BLaER1 treated with 17β-estradiol and CSF1 and Interleukin-3, amounts not matched to agents 10 nM and 100 nM (cell line): ENCODE results near the gene RNU6-7.
A peak's percentile ranks its signal among the peaks of the same experiment; 100 is the strongest.

Experiments
- H3K27ac ChIP-seq, 11 experiments: shearing (Covaris generic); formaldehyde crosslinking; 2 replicates each; pipeline ENCODE4 v1.8.1; 2022
- H3K27me3 ChIP-seq, 11 experiments: shearing (Covaris generic); formaldehyde crosslinking; 2 replicates each; pipeline ENCODE4 v1.8.1; 2022
- H3K36me3 ChIP-seq, 11 experiments: shearing (Covaris generic); formaldehyde crosslinking; 2 replicates each; pipeline ENCODE4 v1.8.1; 2022
- H3K4me1 ChIP-seq, 10 experiments: shearing (Covaris generic); formaldehyde crosslinking; 2 replicates each; pipeline ENCODE4 v1.8.1; 2022
- H3K4me2 ChIP-seq, 11 experiments: shearing (Covaris generic); formaldehyde crosslinking; 2 replicates each; pipeline ENCODE4 v1.8.1; 2022
- H3K4me3 ChIP-seq, 10 experiments: shearing (Covaris generic); formaldehyde crosslinking; 2 replicates each; pipeline ENCODE4 v1.8.1; 2022
- H3K9ac ChIP-seq, 11 experiments: shearing (Covaris generic); formaldehyde crosslinking; 2 replicates each; pipeline ENCODE4 v1.8.1; 2022
- H3K9me3 ChIP-seq, 11 experiments: shearing (Covaris generic); formaldehyde crosslinking; replicated peaks in 1 of 11; 2 replicates each; pipeline ENCODE4 v1.8.1; 2022
- H4K20me1 ChIP-seq, 11 experiments: shearing (Covaris generic); formaldehyde crosslinking; 2 replicates each; pipeline ENCODE4 v1.8.1; 2022
- Cebpa-rat ChIP-seq, 11 experiments: shearing (Covaris generic); IDR thresholded peaks; 2 replicates each; pipeline ENCODE4 v1.8.1; 2022

RNU6-7 gene

DNA sequence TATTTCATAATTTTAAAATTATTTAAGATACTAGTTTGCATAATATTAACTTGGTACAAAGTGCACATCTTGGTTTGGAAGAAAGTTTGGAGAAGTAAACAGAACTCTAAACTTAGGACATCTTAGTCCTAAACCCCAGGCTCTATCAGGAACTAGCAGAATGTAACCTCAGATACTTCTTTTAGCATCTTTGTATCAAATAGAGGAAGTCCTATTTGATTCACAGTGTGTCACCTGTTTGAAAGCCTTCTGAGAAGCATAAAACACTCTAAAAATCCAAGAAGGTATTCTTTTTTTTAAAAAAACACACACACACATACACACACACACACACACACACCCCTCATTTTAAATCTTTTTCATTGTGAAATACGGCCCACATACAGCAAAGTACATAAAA, 12.0 kb upstream of the RNU6-7 start:
- no peak overlapping the region for H3K4me3 ChIP-seq
- TF ChIP-seq Cebpa-rat (IDR thresholded peaks at IDR 0.05) = no peak
- H3K36me3 ChIP-seq = no peaks in the 10 kb centered on the region
- peak overlapping the region in 2 of 11 experiments; percentile 69 to 72; a peak in 5 of 22 replicates for H3K4me2 ChIP-seq
- no peaks in the 10 kb centered on the region for H3K27me3 ChIP-seq
- H4K20me1 ChIP-seq = no peaks in the 10 kb centered on the region
- peaks cover 0 to 28% (median 3%) of the 10 kb centered on the region in 10 experiments; a peak in 9 of 20 replicates for H3K4me1 ChIP-seq
- H3K9ac ChIP-seq = no peak overlapping the region
- H3K9me3 ChIP-seq = peaks cover 10 to 17% (median 14%) of the 10 kb centered on the region in 11 experiments
- no peak overlapping the region for H3K27ac ChIP-seq

- Histone ChIP-seq H3K9ac (0 out of 22 replicates have a peak overlapping the region, but pooled peaks of 1 of the 11 experiments have one; percentile 15), H3K27me3 (no peaks in the 10 kb centered on the region), H3K27ac (peak overlapping the region in 2 of 11 experiments; percentile 16 to 33; a peak in 3 of 22 replicates), H3K9me3 (peaks cover 1 to 8% (median 5%) of the 10 kb centered on the region in 11 experiments; a peak in 21 of 22 replicates), H3K4me1 (peaks cover 0 to 34% (median 3%) of the 10 kb centered on the region in 10 experiments; a peak in 9 of 20 replicates), H4K20me1 (no peaks in the 10 kb centered on the region), H3K4me3 (no peak overlapping the region), H3K4me2 (peak overlapping the region in 6 of 11 experiments; percentile 19 to 72 (median 54); a peak in 8 of 22 replicates), H3K36me3 (no peaks in the 10 kb centered on the region)
- TF ChIP-seq Cebpa-rat (IDR thresholded peaks at IDR 0.05) = no peak
Observed at GRCh38 chr14:32190673-32191072, 11.2 kb upstream of the RNU6-7 start.

- no peaks in the 10 kb centered on the region for H3K27me3 ChIP-seq
- TF ChIP-seq Cebpa-rat (IDR thresholded peaks at IDR 0.05) = no peak
- H3K27ac ChIP-seq = no peak overlapping the region
- no peak overlapping the region for H3K4me2 ChIP-seq
- no peaks in the 10 kb centered on the region for H3K36me3 ChIP-seq
- peaks cover 0 to 35% (median 3%) of the 10 kb centered on the region in 10 experiments; a peak in 9 of 20 replicates for H3K4me1 ChIP-seq
- no peaks in the 10 kb centered on the region for H3K9me3 ChIP-seq
- no peak overlapping the region for H3K4me3 ChIP-seq
- no peaks in the 10 kb centered on the region for H4K20me1 ChIP-seq
- no peak overlapping the region for H3K9ac ChIP-seq
Observed at GRCh38 chr14:32192712-32193373, 9.0 kb upstream of the RNU6-7 start.

GRCh38 chr14:32193532-32193931, 8.3 kb upstream of the RNU6-7 start:
- H3K27ac ChIP-seq = no peak overlapping the region
- no peak overlapping the region for H3K4me3 ChIP-seq
- no peak for TF ChIP-seq Cebpa-rat (IDR thresholded peaks at IDR 0.05)
- H3K9me3 ChIP-seq = no peaks in the 10 kb centered on the region
- H3K4me1 ChIP-seq = peaks cover 0 to 35% (median 3%) of the 10 kb centered on the region in 10 experiments; a peak in 9 of 20 replicates
- no peaks in the 10 kb centered on the region for H4K20me1 ChIP-seq
- H3K4me2 ChIP-seq = no peak overlapping the region
- no peaks in the 10 kb centered on the region for H3K36me3 ChIP-seq
- no peak overlapping the region for H3K9ac ChIP-seq
- H3K27me3 ChIP-seq = no peaks in the 10 kb centered on the region

GRCh38 chr14:32195636-32196035, 6.2 kb upstream of the RNU6-7 start:
- Histone ChIP-seq H4K20me1 (no peaks in the 10 kb centered on the region), H3K36me3 (no peaks in the 10 kb centered on the region), H3K27ac (no peak overlapping the region), H3K4me1 (peaks cover 6 to 34% (median 10%) of the 10 kb centered on the region in 10 experiments), H3K4me2 (peak overlapping the region in 2 of 11 experiments; percentile 35 to 50; a peak in 2 of 22 replicates), H3K9ac (no peak overlapping the region), H3K27me3 (no peaks in the 10 kb centered on the region), H3K9me3 (no peaks in the 10 kb centered on the region), H3K4me3 (no peak overlapping the region)
- no peak for TF ChIP-seq Cebpa-rat (IDR thresholded peaks at IDR 0.05)

GRCh38 chr14:32197919-32198318, 3.9 kb upstream of the RNU6-7 start:
- Histone ChIP-seq H3K4me3 (no peak overlapping the region), H3K9ac (no peak overlapping the region), H3K27me3 (peaks cover 0 to 12% (median 0%) of the 10 kb centered on the region in 11 experiments; a peak in 6 of 22 replicates), H3K4me2 (no peak overlapping the region), H3K27ac (no peak overlapping the region), H3K9me3 (no peaks in the 10 kb centered on the region), H3K36me3 (no peaks in the 10 kb centered on the region), H4K20me1 (no peaks in the 10 kb centered on the region), H3K4me1 (peaks cover 18 to 43% (median 21%) of the 10 kb centered on the region in 10 experiments)
- TF ChIP-seq Cebpa-rat (IDR thresholded peaks at IDR 0.05) = no peak

- peaks cover 0 to 26% (median 4%) of the 10 kb centered on the region in 11 experiments; a peak in 9 of 22 replicates for H3K27me3 ChIP-seq
- peak overlapping the region; percentile 87 to 99 (median 93) for H3K4me2 ChIP-seq
- TF ChIP-seq Cebpa-rat (IDR thresholded peaks at IDR 0.05) = no peak
- H3K4me1 ChIP-seq = peaks cover 27 to 58% (median 32%) of the 10 kb centered on the region in 10 experiments
- H3K9me3 ChIP-seq = no peaks in the 10 kb centered on the region
- H3K27ac ChIP-seq = peak overlapping the region; percentile 10 to 97 (median 91); a peak in 21 of 22 replicates
- peak overlapping the region; percentile 37 to 96 (median 92); a peak in 20 of 22 replicates for H3K9ac ChIP-seq
- peak overlapping the region; percentile 49 to 81 (median 76) for H3K4me3 ChIP-seq
- H3K36me3 ChIP-seq = no peaks in the 10 kb centered on the region
- H4K20me1 ChIP-seq = no peaks in the 10 kb centered on the region
Observed at GRCh38 chr14:32200368-32201192, 1.3 kb upstream of the RNU6-7 start.

GRCh38 chr14:32201193-32201815, 541 bp upstream of the RNU6-7 start:
- Histone ChIP-seq H4K20me1 (no peaks in the 10 kb centered on the region), H3K4me2 (peak overlapping the region; percentile 87 to 99 (median 93)), H3K9ac (peak overlapping the region; percentile 47 to 96 (median 92); a peak in 21 of 22 replicates), H3K27ac (peak overlapping the region in 10 of 11 experiments; percentile 28 to 97 (median 92); a peak in 20 of 22 replicates), H3K4me3 (peak overlapping the region; percentile 49 to 81 (median 76)), H3K27me3 (peaks cover 0 to 26% (median 4%) of the 10 kb centered on the region in 11 experiments; a peak in 9 of 22 replicates), H3K4me1 (peaks cover 27 to 58% (median 38%) of the 10 kb centered on the region in 10 experiments), H3K9me3 (no peaks in the 10 kb centered on the region), H3K36me3 (no peaks in the 10 kb centered on the region)
- no peak for TF ChIP-seq Cebpa-rat (IDR thresholded peaks at IDR 0.05)
